Rectal smooth muscle tissue (tissue), 1 donor: ENCODE measurements around the gene CGA.

Experiments
- H3K27ac ChIP-seq: one replicate; pipeline ENCODE4 v1.7.0; 2013; ENCODE audit warnings: low read depth, low read length, inconsistent platforms
- H3K27me3 ChIP-seq: one replicate; pipeline ENCODE4 v1.7.0; 2013; ENCODE audit warnings: low read length; ENCODE audit not compliant: control insufficient read depth, insufficient read depth
- H3K36me3 ChIP-seq: one replicate; pipeline ENCODE4 v1.7.0; 2013; ENCODE audit warnings: low read length; ENCODE audit not compliant: control insufficient read depth, insufficient read depth
- H3K4me1 ChIP-seq: one replicate; pipeline ENCODE4 v1.7.0; 2013; ENCODE audit warnings: low read length; ENCODE audit not compliant: control insufficient read depth, insufficient read depth
- H3K4me3 ChIP-seq: one replicate; pipeline ENCODE4 v1.7.0; 2013; ENCODE audit warnings: low read length
- H3K9ac ChIP-seq: one replicate; pipeline ENCODE4 v1.7.0; 2013; ENCODE audit warnings: low read length

Gene CGA

DNA sequence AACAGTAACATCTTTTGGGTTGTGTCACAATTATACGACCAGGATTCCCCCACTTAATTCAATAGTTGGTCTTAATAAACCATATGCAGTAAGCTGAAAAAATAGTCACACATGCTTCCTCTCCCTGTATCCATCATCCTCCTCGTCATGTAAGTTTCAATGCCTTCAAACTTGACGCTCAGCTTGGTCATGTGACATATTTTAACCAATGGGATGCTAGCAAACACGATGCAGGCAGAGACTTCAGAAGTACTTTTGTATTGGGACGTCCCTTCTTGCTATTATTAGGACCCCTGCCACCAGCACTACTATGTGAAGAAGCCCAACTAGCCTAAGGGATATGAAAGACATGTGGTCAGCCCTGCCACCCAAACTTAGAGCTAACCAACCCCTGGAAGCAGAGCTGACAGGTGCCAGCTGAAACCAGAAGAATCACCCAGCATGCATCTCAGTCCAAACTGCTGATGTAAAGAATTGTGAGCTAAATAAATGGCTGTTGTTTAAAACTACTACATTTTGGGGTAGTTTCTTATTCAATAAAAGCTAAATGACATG lies 49.3 kb downstream of the CGA start:
- Histone ChIP-seq H3K27me3 (peaks cover 2% of the 10 kb centered on the region), H3K36me3 (no peaks in the 10 kb centered on the region), H3K4me3 (no peak overlapping the region), H3K4me1 (no peaks in the 10 kb centered on the region), H3K27ac (no peak overlapping the region), H3K9ac (no peak overlapping the region)

DNA sequence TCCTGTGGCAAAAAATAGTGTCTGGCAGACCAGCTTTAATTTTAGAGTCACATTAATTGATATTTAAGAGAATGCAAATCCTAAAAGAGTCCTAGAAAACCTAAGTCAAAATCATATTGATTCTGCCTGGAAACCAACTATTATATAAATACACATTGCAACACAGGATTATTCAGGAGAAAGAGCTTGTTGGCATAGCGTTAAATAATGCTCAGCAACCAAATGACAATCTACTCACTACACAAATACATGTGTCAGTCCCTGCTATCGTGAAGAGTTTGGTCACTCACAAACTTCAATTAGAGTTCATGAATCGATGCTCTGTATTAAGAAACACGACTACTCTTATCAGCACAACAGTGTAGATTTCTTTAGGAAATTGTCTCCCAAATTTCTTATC lies 54.2 kb downstream of the CGA start:
- Histone ChIP-seq H3K4me3 (no peak overlapping the region), H3K27ac (no peak overlapping the region), H3K9ac (no peak overlapping the region), H3K27me3 (peaks cover 2% of the 10 kb centered on the region), H3K36me3 (no peaks in the 10 kb centered on the region), H3K4me1 (no peaks in the 10 kb centered on the region)
